ENCODE results near the gene DNTTIP2.
"Not testable (repeated sequence)": the region's sequence is repeated elsewhere in the genome, so short reads cannot be mapped to it uniquely, and the experiment has no call there.

Gene DNTTIP2

DNA sequence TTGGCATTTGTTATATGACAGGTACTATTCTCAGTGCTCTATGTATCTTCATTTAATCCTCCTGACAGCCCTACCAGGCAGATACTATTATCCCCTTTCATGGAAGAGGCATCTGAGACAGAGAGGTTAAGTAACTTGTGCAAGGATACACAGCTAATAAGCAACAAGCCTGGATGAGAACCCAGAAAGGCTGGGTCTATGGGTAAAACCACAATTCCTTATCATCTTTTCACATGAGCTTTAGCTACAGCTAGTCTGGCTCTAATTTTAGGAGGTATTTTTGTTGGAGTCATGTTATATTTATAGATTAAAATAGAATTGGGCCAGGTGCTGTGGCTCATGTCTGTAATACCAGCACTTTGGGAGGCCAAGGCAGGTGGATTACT lies 27.7 kb downstream of the DNTTIP2 start:
- TF ChIP-seq, protein P1, sequence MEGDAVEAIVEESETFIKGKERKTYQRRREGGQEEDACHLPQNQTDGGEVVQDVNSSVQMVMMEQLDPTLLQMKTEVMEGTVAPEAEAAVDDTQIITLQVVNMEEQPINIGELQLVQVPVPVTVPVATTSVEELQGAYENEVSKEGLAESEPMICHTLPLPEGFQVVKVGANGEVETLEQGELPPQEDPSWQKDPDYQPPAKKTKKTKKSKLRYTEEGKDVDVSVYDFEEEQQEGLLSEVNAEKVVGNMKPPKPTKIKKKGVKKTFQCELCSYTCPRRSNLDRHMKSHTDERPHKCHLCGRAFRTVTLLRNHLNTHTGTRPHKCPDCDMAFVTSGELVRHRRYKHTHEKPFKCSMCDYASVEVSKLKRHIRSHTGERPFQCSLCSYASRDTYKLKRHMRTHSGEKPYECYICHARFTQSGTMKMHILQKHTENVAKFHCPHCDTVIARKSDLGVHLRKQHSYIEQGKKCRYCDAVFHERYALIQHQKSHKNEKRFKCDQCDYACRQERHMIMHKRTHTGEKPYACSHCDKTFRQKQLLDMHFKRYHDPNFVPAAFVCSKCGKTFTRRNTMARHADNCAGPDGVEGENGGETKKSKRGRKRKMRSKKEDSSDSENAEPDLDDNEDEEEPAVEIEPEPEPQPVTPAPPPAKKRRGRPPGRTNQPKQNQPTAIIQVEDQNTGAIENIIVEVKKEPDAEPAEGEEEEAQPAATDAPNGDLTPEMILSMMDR (IDR thresholded peaks at IDR 0.05; ENCODE audit: insufficient read depth, low read length, missing control alignments), result no peak
- ChIA-PET CTCF (interaction anchor here (0.7 to 2.7 kb wide), 14 partner anchors 11 to 547 kb away, joined by 3 to 13 read pairs (median 4); partner anchors contain the start of gene DNTTIP2), POLR2A (no interaction called here)
- H3K4me3 ChIP-seq (ENCODE audit: low read depth, low read length), result no peak overlapping the region
- no peak for DNase-seq (ENCODE audit: low read depth, low spot score)

GRCh38 chr1:93850687-93851326 lies 28.2 kb downstream of the DNTTIP2 start:
- CTCF ChIA-PET, result interaction anchor here (0.6 to 2.7 kb wide), 14 partner anchors 12 to 547 kb away, joined by 3 to 13 read pairs (median 4); partner anchors contain the start of gene DNTTIP2
- POLR2A ChIA-PET; DNase-seq (ENCODE audit: low read depth, low spot score); H3K4me3 ChIP-seq (ENCODE audit: low read depth, low read length): not testable (repeated sequence)
- TF ChIP-seq, protein P1 (IDR thresholded peaks at IDR 0.05; ENCODE audit: insufficient read depth, low read length, missing control alignments), result peak; percentile 24

DNA sequence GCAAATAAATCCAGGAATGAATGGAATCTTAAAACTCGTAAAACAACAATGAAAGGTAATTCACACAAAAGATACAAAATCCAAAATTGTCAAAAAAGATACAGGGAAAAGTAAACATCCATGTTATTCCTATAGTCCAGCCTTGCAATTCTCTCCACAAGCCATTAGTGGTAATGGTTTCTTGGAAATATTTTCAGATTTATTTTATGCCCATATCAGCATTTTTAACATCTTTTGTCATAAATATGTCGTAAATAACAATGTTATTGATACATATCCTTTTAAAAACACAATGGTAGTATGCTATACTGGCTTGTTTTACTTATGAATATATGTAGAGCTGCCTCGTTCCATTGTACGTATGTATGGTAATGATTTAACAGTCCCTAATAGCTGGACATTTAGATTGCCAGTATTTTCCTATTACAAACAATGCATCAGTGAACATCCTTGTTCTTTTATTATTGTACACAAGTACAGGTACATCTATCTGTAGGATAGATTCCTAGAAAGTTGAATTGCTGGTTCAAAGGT lies 30.6 kb downstream of the DNTTIP2 start:
- POLR2A ChIA-PET, result interaction anchor here (0.7 kb wide), 1 partner anchor 187 kb away, joined by 3 read pairs; no protein-coding TSS in a partner anchor
- peak overlapping the region; percentile 83 for H3K4me3 ChIP-seq (ENCODE audit: low read depth, low read length)
- CTCF ChIA-PET, result interaction anchor here (0.9 to 2.3 kb wide), 8 partner anchors 175 to 544 kb away, joined by 3 to 11 read pairs (median 4); no protein-coding TSS in a partner anchor
- TF ChIP-seq, protein P1 (IDR thresholded peaks at IDR 0.05; ENCODE audit: insufficient read depth, low read length, missing control alignments), result no peak
- no peak for DNase-seq (ENCODE audit: low read depth, low spot score)

DNA sequence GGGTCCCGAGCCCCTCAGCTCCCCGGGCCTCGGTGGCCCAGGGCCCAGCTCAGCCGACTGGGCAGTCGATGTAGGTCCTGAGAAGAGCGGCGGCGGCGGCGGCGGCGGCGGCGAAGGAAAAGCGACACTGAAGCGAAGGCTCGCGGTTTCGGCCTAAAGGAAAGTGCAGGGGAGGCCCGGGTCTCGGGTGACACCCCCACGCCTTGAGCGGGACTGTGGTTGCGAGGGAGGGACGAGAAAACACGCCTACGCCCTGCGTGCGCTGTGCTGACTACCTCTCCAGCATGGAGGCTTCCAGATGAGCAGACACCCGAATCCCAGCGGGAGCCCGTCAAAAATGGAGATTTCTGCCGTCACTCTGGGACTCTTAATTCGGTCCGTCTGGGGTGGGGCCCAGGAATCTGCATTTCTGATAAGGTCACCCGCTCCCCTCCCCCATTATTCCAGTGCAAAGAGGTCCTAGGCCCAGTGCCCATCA lies 31.2 kb downstream of the DNTTIP2 start:
- no peak for DNase-seq (ENCODE audit: low read depth, low spot score)
- CTCF ChIA-PET, result interaction anchor here (0.9 to 2.3 kb wide), 6 partner anchors 175 to 543 kb away, joined by 3 to 11 read pairs (median 4); no protein-coding TSS in a partner anchor
- H3K4me3 ChIP-seq (ENCODE audit: low read depth, low read length), result peak overlapping the region; percentile 83
- TF ChIP-seq, protein P1 (IDR thresholded peaks at IDR 0.05; ENCODE audit: insufficient read depth, low read length, missing control alignments), result no peak
- POLR2A ChIA-PET, result interaction anchor here (0.7 kb wide), 1 partner anchor 186 kb away, joined by 3 read pairs; no protein-coding TSS in a partner anchor

- H3K4me3 ChIP-seq (ENCODE audit: low read depth, low read length), result peak overlapping the region; percentile 83
- TF ChIP-seq, protein P1 (IDR thresholded peaks at IDR 0.05; ENCODE audit: insufficient read depth, low read length, missing control alignments), result no peak
- CTCF ChIA-PET, result interaction anchor here (1.3 to 10.5 kb wide), 8 partner anchors 112 to 543 kb away, joined by 3 to 279 read pairs (median 8); partner anchors contain the start of gene FNBP1L
- POLR2A ChIA-PET, result interaction anchor here (0.7 to 1.4 kb wide), 2 partner anchors 186 to 218 kb away, joined by 3 read pairs; no protein-coding TSS in a partner anchor
- no peak for DNase-seq (ENCODE audit: low read depth, low spot score)
Measured at GRCh38 chr1:93846992-93847810, 31.8 kb downstream of the DNTTIP2 start.

Measured in AG04449 (cell line).